Vagina (tissue), 2 donors: Measurements from ENCODE around the gene PLPP1. TPM values are rescaled to one million over a fixed set of nuclear protein-coding genes. Genes with fewer than 3 reads are reported as not detected.

ENCODE experiments used
- DNase-seq, 2 donors: peaks; one replicate each; pipeline ENCODE4 v3.0.0-alpha.2; 2017; ENCODE audit errors: extremely low spot score in 2 of 2
- H3K27ac ChIP-seq: fragments of 200-600 bp; sonication (generic); one replicate; pipeline ENCODE4 v1.5.1; 2019
- H3K27me3 ChIP-seq: fragments of 200-600 bp; sonication (generic); one replicate; pipeline ENCODE4 v1.5.1; 2019
- H3K36me3 ChIP-seq, 2 donors: fragments of 200-600 bp; sonication (generic); one replicate each; pipeline ENCODE4 v1.5.1; 2017 to 2019
- H3K4me1 ChIP-seq: fragments of 200-600 bp; sonication (generic); one replicate; pipeline ENCODE4 v1.5.1; 2019
- H3K4me3 ChIP-seq, 2 donors: fragments of 200-600 bp; sonication (generic); 1 replicate in 1 of 2; 2 replicates in 1 of 2; pipeline ENCODE4 v1.5.1; 2016 to 2019
- H3K9me3 ChIP-seq: fragments of 200-600 bp; sonication (generic); one replicate; pipeline ENCODE4 v1.5.1; 2019
- POLR2A ChIP-seq, 2 donors: fragments of 450-650 bp; IDR thresholded peaks; one replicate each; pipeline ENCODE4 v1.6.1; 2017; ENCODE audit warnings: antibody characterized with exemption in 2 of 2, mild to moderate bottlenecking in 2 of 2, moderate library complexity in 2 of 2
- POLR2AphosphoS5 ChIP-seq, 2 donors: sonication (generic); formaldehyde crosslinking; IDR thresholded peaks; one replicate each; pipeline ENCODE4 v1.9.0; 2017; ENCODE audit warnings: antibody characterized with exemption in 2 of 2, mild to moderate bottlenecking in 2 of 2, low read depth in 1 of 2; ENCODE audit not compliant: insufficient read depth in 1 of 2
- intact Hi-C: fragments of 100-400 bp; cut with DNase I; formaldehyde crosslinking; loops from one replicate; pipeline ENCODE4 v1.15.1; 2023
- total RNA-seq: library from RNA; depleted of rRNA; stranded (reverse); fragments of >200 nt; gene quantifications from one replicate; pipeline ENCODE4 v1.2.3, GENCODE V29; 2016
- TF ChIP-seq, protein P1 (sequence below), 3 experiments: fragments of 450-650 bp in 2 of 3; fragments of 200-600 bp in 1 of 3; sonication (generic) in 1 of 3; IDR thresholded peaks; one replicate each; pipeline ENCODE4 v1.5.1; 2017 to 2019; ENCODE audit warnings: antibody characterized with exemption in 3 of 3, mild to moderate bottlenecking in 2 of 3, moderate library complexity in 2 of 3

The PLPP1 gene
- total RNA-seq, 1 donor from 2014 or later = 283 TPM

DNA sequence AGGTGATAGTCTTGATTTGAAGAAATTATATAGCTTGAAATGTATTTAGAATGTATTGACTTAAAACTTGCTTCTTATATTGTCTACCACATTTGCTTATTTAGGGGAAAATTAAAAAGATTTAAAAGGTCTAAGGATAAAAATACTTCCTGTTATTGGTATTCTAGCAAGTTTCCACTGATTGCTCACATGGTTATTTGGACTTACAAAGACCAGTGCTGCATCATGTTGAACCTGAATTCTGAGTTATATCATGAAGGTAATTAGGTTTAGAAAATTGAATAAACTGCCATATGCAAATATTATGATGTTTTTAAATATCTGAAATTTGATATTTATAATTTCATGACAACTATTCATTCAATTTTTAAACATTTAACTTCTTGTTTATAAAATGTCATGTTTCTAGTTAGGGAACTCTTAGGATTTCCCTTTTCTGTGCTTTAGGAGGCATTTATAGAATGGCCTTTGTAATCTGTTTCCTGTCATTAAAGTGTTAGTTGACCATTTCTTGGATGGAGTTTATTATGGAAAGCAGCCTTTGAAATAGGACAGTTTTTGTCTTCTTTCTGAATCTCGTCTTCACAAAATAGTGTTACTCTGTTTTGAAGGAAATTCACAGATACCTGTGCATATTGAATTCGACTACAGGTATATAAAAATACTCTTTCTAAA, 141.1 kb downstream of the PLPP1 start:
- intact Hi-C loops = no loop called here
- Histone ChIP-seq H3K4me1 (no peaks in the 10 kb centered on the region), H3K4me3 (no peak overlapping the region), H3K9me3 (no peaks in the 10 kb centered on the region), H3K27me3 (no peaks in the 10 kb centered on the region), H3K36me3 (peaks cover 0 to 5% of the 10 kb centered on the region in 2 donors), H3K27ac (no peak overlapping the region)
- no peak for TF ChIP-seq POLR2AphosphoS5 (IDR thresholded peaks at IDR 0.05; ENCODE audit: insufficient read depth in 1 of 2, low read depth in 1 of 2)
- TF ChIP-seq POLR2A (IDR thresholded peaks at IDR 0.05) = no peak
- TF ChIP-seq, protein P1, sequence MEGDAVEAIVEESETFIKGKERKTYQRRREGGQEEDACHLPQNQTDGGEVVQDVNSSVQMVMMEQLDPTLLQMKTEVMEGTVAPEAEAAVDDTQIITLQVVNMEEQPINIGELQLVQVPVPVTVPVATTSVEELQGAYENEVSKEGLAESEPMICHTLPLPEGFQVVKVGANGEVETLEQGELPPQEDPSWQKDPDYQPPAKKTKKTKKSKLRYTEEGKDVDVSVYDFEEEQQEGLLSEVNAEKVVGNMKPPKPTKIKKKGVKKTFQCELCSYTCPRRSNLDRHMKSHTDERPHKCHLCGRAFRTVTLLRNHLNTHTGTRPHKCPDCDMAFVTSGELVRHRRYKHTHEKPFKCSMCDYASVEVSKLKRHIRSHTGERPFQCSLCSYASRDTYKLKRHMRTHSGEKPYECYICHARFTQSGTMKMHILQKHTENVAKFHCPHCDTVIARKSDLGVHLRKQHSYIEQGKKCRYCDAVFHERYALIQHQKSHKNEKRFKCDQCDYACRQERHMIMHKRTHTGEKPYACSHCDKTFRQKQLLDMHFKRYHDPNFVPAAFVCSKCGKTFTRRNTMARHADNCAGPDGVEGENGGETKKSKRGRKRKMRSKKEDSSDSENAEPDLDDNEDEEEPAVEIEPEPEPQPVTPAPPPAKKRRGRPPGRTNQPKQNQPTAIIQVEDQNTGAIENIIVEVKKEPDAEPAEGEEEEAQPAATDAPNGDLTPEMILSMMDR (IDR thresholded peaks at IDR 0.05) = no peak
- no peak for DNase-seq

DNA sequence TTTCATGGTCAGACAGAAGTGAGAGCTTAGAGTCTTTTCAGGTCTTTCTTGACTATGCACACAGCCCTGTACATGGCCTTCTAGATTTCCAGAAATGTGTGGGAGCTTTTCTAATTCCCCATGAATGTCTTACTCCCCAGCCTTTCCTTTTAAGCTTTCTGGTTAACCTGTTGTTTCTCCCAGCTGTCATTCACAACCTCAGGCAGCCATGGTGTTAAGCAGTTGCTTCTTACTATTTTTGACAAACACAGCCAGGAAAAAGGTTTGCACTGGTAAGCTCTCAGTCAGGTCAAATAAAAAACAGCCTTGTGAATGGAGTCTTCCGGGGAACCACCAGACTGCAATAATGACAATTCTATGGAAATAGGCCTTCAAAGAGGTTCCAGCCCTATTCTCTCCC, 142.1 kb downstream of the PLPP1 start:
- DNase-seq = no peak
- peaks cover 0 to 5% of the 10 kb centered on the region in 2 donors for H3K36me3 ChIP-seq
- intact Hi-C loops = no loop called here
- no peaks in the 10 kb centered on the region for H3K4me1 ChIP-seq
- H3K4me3 ChIP-seq = no peak overlapping the region
- H3K27me3 ChIP-seq = no peaks in the 10 kb centered on the region
- no peak overlapping the region for H3K27ac ChIP-seq
- H3K9me3 ChIP-seq = no peaks in the 10 kb centered on the region
- no peak for TF ChIP-seq POLR2A (IDR thresholded peaks at IDR 0.05)
- TF ChIP-seq POLR2AphosphoS5 (IDR thresholded peaks at IDR 0.05; ENCODE audit: insufficient read depth in 1 of 2, low read depth in 1 of 2) = no peak
- TF ChIP-seq, protein P1 (IDR thresholded peaks at IDR 0.05) = no peak

DNA sequence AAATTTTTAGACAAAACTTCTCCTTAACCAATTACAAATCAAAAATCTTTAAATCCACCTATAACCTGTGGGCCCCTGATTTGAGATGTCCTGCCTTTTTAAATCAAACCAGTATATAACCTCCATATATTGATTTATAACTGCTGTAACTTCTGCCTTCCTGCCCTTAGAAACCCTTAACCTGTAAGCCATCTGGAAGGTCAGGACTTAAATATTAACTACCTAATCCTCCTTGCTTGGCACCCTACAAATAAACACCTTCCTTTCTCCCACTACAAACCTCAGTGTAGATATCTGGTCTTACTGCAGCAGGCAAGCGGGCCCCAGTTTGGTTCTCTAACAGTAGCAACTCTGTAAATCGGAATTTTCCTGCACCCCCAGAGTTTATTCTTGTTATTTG, 143.1 kb downstream of the PLPP1 start:
- Histone ChIP-seq H3K9me3 (no peaks in the 10 kb centered on the region), H3K36me3 (peaks cover 0 to 5% of the 10 kb centered on the region in 2 donors), H3K4me1 (no peaks in the 10 kb centered on the region), H3K27ac (no peak overlapping the region), H3K4me3 (no peak overlapping the region), H3K27me3 (no peaks in the 10 kb centered on the region)
- TF ChIP-seq, protein P1 (IDR thresholded peaks at IDR 0.05) = no peak
- TF ChIP-seq POLR2A (IDR thresholded peaks at IDR 0.05) = no peak
- no peak for TF ChIP-seq POLR2AphosphoS5 (IDR thresholded peaks at IDR 0.05; ENCODE audit: insufficient read depth in 1 of 2, low read depth in 1 of 2)
- no peak for DNase-seq
- intact Hi-C loops = no loop called here

DNA sequence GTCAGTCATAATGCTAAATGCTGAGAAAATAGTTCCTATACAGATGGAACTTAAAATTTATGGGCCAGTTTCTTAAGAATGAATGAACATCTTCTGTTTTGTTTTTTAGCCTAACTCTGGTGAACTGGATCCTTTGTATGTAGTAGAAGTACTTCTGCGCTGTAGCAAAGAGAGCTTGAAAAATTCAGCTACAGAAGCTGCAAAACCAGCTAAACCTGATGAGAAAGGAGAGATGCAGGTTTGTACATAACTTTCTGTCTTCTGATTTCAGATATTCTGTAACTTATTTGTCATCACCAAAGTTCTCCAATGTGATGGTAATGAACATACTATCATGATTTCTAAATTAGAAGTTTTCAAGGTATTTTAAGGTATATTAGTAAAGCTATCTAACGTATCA, 146.9 kb downstream of the PLPP1 start:
- DNase-seq = no peak
- H3K27ac ChIP-seq = no peak overlapping the region
- H3K4me3 ChIP-seq = peak overlapping the region in 1 of 2 donors; percentile 2
- TF ChIP-seq, protein P1 (IDR thresholded peaks at IDR 0.05) = no peak
- TF ChIP-seq POLR2A (IDR thresholded peaks at IDR 0.05) (no peak), POLR2AphosphoS5 (IDR thresholded peaks at IDR 0.05; ENCODE audit: insufficient read depth in 1 of 2, low read depth in 1 of 2) (no peak)
- peaks cover 9% of the 10 kb centered on the region for H3K9me3 ChIP-seq
- H3K4me1 ChIP-seq = no peaks in the 10 kb centered on the region
- H3K36me3 ChIP-seq = peaks cover 0 to 16% of the 10 kb centered on the region in 2 donors
- H3K27me3 ChIP-seq = no peaks in the 10 kb centered on the region
- intact Hi-C loops = no loop called here

DNA sequence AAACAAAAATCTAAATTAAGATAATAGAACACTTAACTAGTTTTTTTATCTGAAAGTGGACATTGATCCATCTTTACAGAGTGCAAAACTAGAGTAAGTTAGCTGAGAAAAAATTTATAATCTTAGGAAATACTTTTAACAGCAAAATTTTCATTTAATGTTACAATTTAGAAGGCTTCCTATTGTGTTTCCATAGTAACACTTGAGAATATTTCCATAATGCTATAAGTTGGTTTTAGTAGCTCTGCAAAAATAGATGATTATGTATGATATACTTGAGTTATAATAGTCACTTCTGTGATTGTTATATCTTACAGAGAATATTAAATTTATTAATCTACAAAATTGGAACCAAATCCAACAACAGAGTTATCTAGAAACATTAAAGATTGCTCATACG, 148.4 kb downstream of the PLPP1 start:
- TF ChIP-seq, protein P1 (IDR thresholded peaks at IDR 0.05) = no peak
- no peak for TF ChIP-seq POLR2A (IDR thresholded peaks at IDR 0.05)
- no peak for TF ChIP-seq POLR2AphosphoS5 (IDR thresholded peaks at IDR 0.05; ENCODE audit: insufficient read depth in 1 of 2, low read depth in 1 of 2)
- Histone ChIP-seq H3K27ac (no peak overlapping the region), H3K9me3 (peaks cover 9% of the 10 kb centered on the region), H3K4me1 (no peaks in the 10 kb centered on the region), H3K27me3 (no peaks in the 10 kb centered on the region), H3K4me3 (no peak overlapping the region), H3K36me3 (peaks cover 0 to 18% of the 10 kb centered on the region in 2 donors)
- intact Hi-C loops = no loop called here
- no peak for DNase-seq
